KOPT-K1 (cell line): ENCODE data around the gene THSD4.

Experiments
- H3K27ac ChIP-seq: fragments of 200-600 bp; sonication (generic); 2 replicates; pipeline ENCODE4 v1.5.1; 2016; ENCODE audit warnings: antibody characterized with exemption, mild to moderate bottlenecking, low read depth, low read length; ENCODE audit not compliant: poor library complexity, severe bottlenecking
- H3K36me3 ChIP-seq: fragments of 200-600 bp; sonication (generic); 2 replicates; pipeline ENCODE4 v1.5.1; 2017; ENCODE audit warnings: antibody characterized with exemption, mild to moderate bottlenecking, low read length, moderate library complexity; ENCODE audit not compliant: insufficient read depth
- H3K9me3 ChIP-seq: fragments of 200-600 bp; sonication (generic); 2 replicates; pipeline ENCODE4 v1.5.1; 2017; ENCODE audit warnings: antibody characterized with exemption, low read length, mild to moderate bottlenecking; ENCODE audit not compliant: insufficient read depth, poor library complexity, severe bottlenecking

The THSD4 gene

GRCh38 chr15:71572452-71573053 lies 457.3 kb downstream of the THSD4 start:
- Histone ChIP-seq H3K9me3 (no peaks in the 10 kb centered on the region), H3K27ac (no peak overlapping the region), H3K36me3 (no peaks in the 10 kb centered on the region)

- H3K9me3 ChIP-seq, result no peaks in the 10 kb centered on the region
- no peaks in the 10 kb centered on the region for H3K36me3 ChIP-seq
- no peak overlapping the region for H3K27ac ChIP-seq
These were observed 458.3 kb downstream of the THSD4 start for GRCh38 chr15:71573599-71573998.

- Histone ChIP-seq H3K9me3 (no peaks in the 10 kb centered on the region), H3K36me3 (no peaks in the 10 kb centered on the region), H3K27ac (no peak overlapping the region)
These were observed 460.3 kb downstream of the THSD4 start for GRCh38 chr15:71575474-71576045.

- H3K9me3 ChIP-seq, result no peaks in the 10 kb centered on the region
- H3K36me3 ChIP-seq, result no peaks in the 10 kb centered on the region
- H3K27ac ChIP-seq, result no peak overlapping the region
These were observed 461.8 kb downstream of the THSD4 start for GRCh38 chr15:71577071-71577470.

GRCh38 chr15:71581398-71581930 lies 466.2 kb downstream of the THSD4 start:
- no peak overlapping the region for H3K27ac ChIP-seq
- H3K9me3 ChIP-seq, result no peaks in the 10 kb centered on the region
- no peaks in the 10 kb centered on the region for H3K36me3 ChIP-seq

GRCh38 chr15:71585159-71585558 lies 469.9 kb downstream of the THSD4 start:
- no peaks in the 10 kb centered on the region for H3K36me3 ChIP-seq
- no peak overlapping the region for H3K27ac ChIP-seq
- no peaks in the 10 kb centered on the region for H3K9me3 ChIP-seq

GRCh38 chr15:71586463-71586862 lies 471.2 kb downstream of the THSD4 start:
- H3K27ac ChIP-seq, result no peak overlapping the region
- no peaks in the 10 kb centered on the region for H3K9me3 ChIP-seq
- no peaks in the 10 kb centered on the region for H3K36me3 ChIP-seq

- Histone ChIP-seq H3K27ac (no peak overlapping the region), H3K36me3 (no peaks in the 10 kb centered on the region), H3K9me3 (no peaks in the 10 kb centered on the region)
These were observed 473.5 kb downstream of the THSD4 start for GRCh38 chr15:71588746-71589145.

- H3K27ac ChIP-seq, result no peak overlapping the region
- no peaks in the 10 kb centered on the region for H3K36me3 ChIP-seq
- H3K9me3 ChIP-seq, result no peaks in the 10 kb centered on the region
These were observed 475.8 kb downstream of the THSD4 start for GRCh38 chr15:71591057-71591456.

GRCh38 chr15:71592203-71592602 lies 476.9 kb downstream of the THSD4 start:
- no peaks in the 10 kb centered on the region for H3K9me3 ChIP-seq
- no peaks in the 10 kb centered on the region for H3K36me3 ChIP-seq
- H3K27ac ChIP-seq, result no peak overlapping the region

- Histone ChIP-seq H3K27ac (no peak overlapping the region), H3K9me3 (no peaks in the 10 kb centered on the region), H3K36me3 (no peaks in the 10 kb centered on the region)
These were observed 480.7 kb downstream of the THSD4 start for GRCh38 chr15:71595846-71596553.

- H3K27ac ChIP-seq, result no peak overlapping the region
- H3K9me3 ChIP-seq, result no peaks in the 10 kb centered on the region
- no peaks in the 10 kb centered on the region for H3K36me3 ChIP-seq
These were observed 481.4 kb downstream of the THSD4 start for GRCh38 chr15:71596672-71597071.

- H3K36me3 ChIP-seq, result no peaks in the 10 kb centered on the region
- H3K27ac ChIP-seq, result no peak overlapping the region
- H3K9me3 ChIP-seq, result no peaks in the 10 kb centered on the region
These were observed 481.9 kb downstream of the THSD4 start for GRCh38 chr15:71597126-71597525.

GRCh38 chr15:71597637-71598036 lies 482.4 kb downstream of the THSD4 start:
- H3K27ac ChIP-seq, result no peak overlapping the region
- H3K36me3 ChIP-seq, result no peaks in the 10 kb centered on the region
- H3K9me3 ChIP-seq, result no peaks in the 10 kb centered on the region

GRCh38 chr15:71598741-71599140 lies 483.5 kb downstream of the THSD4 start:
- Histone ChIP-seq H3K27ac (no peak overlapping the region), H3K9me3 (no peaks in the 10 kb centered on the region), H3K36me3 (no peaks in the 10 kb centered on the region)
